SK-N-SH (cell line): Measurements from ENCODE around the gene AFF3. TPM values are rescaled to one million over a fixed set of nuclear protein-coding genes. Genes with fewer than 3 reads are reported as not detected.

Experiments used
- CTCF ChIA-PET: fragments of 300-600, 350-600 bp; formaldehyde crosslinking; extraction: SDS; loops from one replicate; lab custom pipeline; 2021; lab: Yijun Ruan, JAX
- POLR2A ChIA-PET: fragments of 350-600 bp; sonication (Branson Sonifier 250); formaldehyde crosslinking; extraction: SDS; loops from one replicate; lab custom pipeline; 2020; ENCODE audit warnings: antibody characterized with exemption, inconsistent platforms; lab: Yijun Ruan, JAX
- DNase-seq: peaks from one replicate; pipeline ENCODE4 v3.0.0; 2012
- H2AFZ ChIP-seq: fragments of 200-600 bp; sonication (generic); 2 replicates; pipeline ENCODE4 v1.8.1; 2016; ENCODE audit warnings: antibody characterized with exemption, mild to moderate bottlenecking, low read depth
- H3F3A ChIP-seq: fragments of 200-600 bp; sonication (generic); replicated peaks from 2 replicates; pipeline ENCODE3; 2016; ENCODE audit warnings: antibody characterized with exemption, mild to moderate bottlenecking; ENCODE audit not compliant: insufficient read depth
- H3K27ac ChIP-seq, 2 experiments: fragments of 200-500 bp in 1 of 2; fragments of 200-600 bp in 1 of 2; sonication (Bioruptor generic) in 1 of 2; sonication (generic), shearing (Covaris generic) in 1 of 2; 2 replicates each; pipeline versions ENCODE4 v1.5.1 to v1.6.1; 2014 to 2016; ENCODE audit warnings: low read depth in 2 of 2, inconsistent platforms in 1 of 2, low read length in 1 of 2, mild to moderate bottlenecking in 1 of 2, mixed read lengths in 1 of 2
- H3K27me3 ChIP-seq: fragments of 200-600 bp; sonication (generic), shearing (Covaris generic); 2 replicates; pipeline ENCODE4 v1.6.1; 2016; ENCODE audit warnings: mixed run types; ENCODE audit not compliant: insufficient read depth
- H3K36me3 ChIP-seq, 2 experiments: fragments of 200-500 bp in 1 of 2; fragments of 200-600 bp in 1 of 2; sonication (Bioruptor generic) in 1 of 2; sonication (generic) in 1 of 2; replicated peaks in 1 of 2; 2 replicates each; pipeline versions ENCODE3 to v1.5.1; 2014 to 2016; ENCODE audit warnings: low read length in 1 of 2, mild to moderate bottlenecking in 1 of 2; ENCODE audit not compliant: insufficient read depth in 2 of 2, control insufficient read depth in 1 of 2
- H3K4me1 ChIP-seq, 2 experiments: fragments of 200-500 bp in 1 of 2; fragments of 200-600 bp in 1 of 2; sonication (Bioruptor generic) in 1 of 2; sonication (generic), shearing (Covaris generic) in 1 of 2; 2 replicates each; pipeline versions ENCODE4 v1.5.1 to v1.6.1; 2014 to 2016; ENCODE audit warnings: low read depth in 1 of 2, low read length in 1 of 2, mixed run types in 1 of 2; ENCODE audit not compliant: insufficient read depth in 2 of 2, control insufficient read depth in 1 of 2
- H3K4me2 ChIP-seq: fragments of 200-600 bp; sonication (generic), shearing (Covaris generic); 2 replicates; pipeline ENCODE4 v1.6.1; 2017; ENCODE audit warnings: mixed run types
- H3K4me3 ChIP-seq, 2 experiments: fragments of 200-500 bp in 1 of 2; fragments of 200-600 bp in 1 of 2; sonication (Bioruptor generic) in 1 of 2; sonication (generic), shearing (Covaris generic) in 1 of 2; 2 replicates each; pipeline versions ENCODE4 v1.5.1 to v1.8.1; 2014 to 2016; ENCODE audit warnings: low read depth in 2 of 2, inconsistent platforms in 1 of 2, low read length in 1 of 2, mild to moderate bottlenecking in 1 of 2, mixed read lengths in 1 of 2, moderate library complexity in 1 of 2
- H3K79me2 ChIP-seq: fragments of 200-600 bp; sonication (generic); 2 replicates; pipeline ENCODE4 v1.8.1; 2017; ENCODE audit warnings: mild to moderate bottlenecking; ENCODE audit not compliant: insufficient read depth
- H3K9ac ChIP-seq: fragments of 200-600 bp; sonication (generic); 2 replicates; pipeline ENCODE4 v1.6.1; 2017; ENCODE audit warnings: mixed run types
- H3K9me2 ChIP-seq: fragments of 200-600 bp; sonication (generic); 2 replicates; pipeline ENCODE4 v1.6.1; 2017; ENCODE audit warnings: mixed run types
- H3K9me3 ChIP-seq: fragments of 200-600 bp; sonication (generic); 2 replicates; pipeline ENCODE4 v1.6.1; 2017; ENCODE audit warnings: mixed run types, mild to moderate bottlenecking, moderate library complexity
- H4K20me1 ChIP-seq: fragments of 200-600 bp; sonication (generic); 2 replicates; pipeline ENCODE4 v1.6.1; 2017; ENCODE audit warnings: mild to moderate bottlenecking, mixed run types; ENCODE audit not compliant: insufficient read depth
- EP300 ChIP-seq, 2 experiments: IDR thresholded peaks; 2 replicates each; pipeline versions ENCODE4 v1.4.0 to v1.6.1; 2012; ENCODE audit warnings: borderline replicate concordance in 1 of 2, low read depth in 1 of 2, low read length in 1 of 2
- FOSL2 ChIP-seq: IDR thresholded peaks from 2 replicates; pipeline ENCODE4 v1.4.0; 2012; ENCODE audit warnings: low read depth, mild to moderate bottlenecking, moderate library complexity, borderline replicate concordance
- GABPA ChIP-seq: IDR thresholded peaks from 2 replicates; pipeline ENCODE4 v1.4.0; 2012; ENCODE audit warnings: low read depth, mild to moderate bottlenecking
- GATA2 ChIP-seq: sonication (generic); formaldehyde crosslinking; IDR thresholded peaks from 2 replicates; pipeline ENCODE4 v1.5.0; 2020; ENCODE audit warnings: mild to moderate bottlenecking, missing genetic modification reagents
- JUND ChIP-seq: IDR thresholded peaks from 2 replicates; pipeline ENCODE4 v1.4.0; 2012
- MXI1 ChIP-seq: IDR thresholded peaks from 2 replicates; pipeline ENCODE4 v1.6.1; 2012; ENCODE audit warnings: mild to moderate bottlenecking, low read depth, low read length, improper control_type of control experiment
- NFIC ChIP-seq: IDR thresholded peaks from 2 replicates; pipeline ENCODE4 v1.4.0; 2012; ENCODE audit warnings: borderline replicate concordance
- NRF1 ChIP-seq: IDR thresholded peaks from 2 replicates; pipeline ENCODE4 v1.6.1; 2012; ENCODE audit warnings: low read depth, mild to moderate bottlenecking, low read length
- POLR2AphosphoS5 ChIP-seq: IDR thresholded peaks from 2 replicates; pipeline ENCODE4 v1.6.1; 2012; ENCODE audit warnings: low read depth, low read length
- RAD21 ChIP-seq: IDR thresholded peaks from 2 replicates; pipeline ENCODE4 v1.6.1; 2012; ENCODE audit warnings: mild to moderate bottlenecking, low read length
- RCOR1 ChIP-seq: fragments of 150-350 bp; IDR thresholded peaks from 2 replicates; pipeline ENCODE4 v1.6.1; 2017; ENCODE audit warnings: antibody characterized with exemption, low read length
- RFX5 ChIP-seq: IDR thresholded peaks from 2 replicates; pipeline ENCODE4 v1.6.1; 2012; ENCODE audit warnings: mild to moderate bottlenecking, improper control_type of control experiment, low read length
- RXRA ChIP-seq: IDR thresholded peaks from 2 replicates; pipeline ENCODE4 v1.4.0; 2012; ENCODE audit warnings: low read depth, mild to moderate bottlenecking, borderline replicate concordance
- SMC3 ChIP-seq: IDR thresholded peaks from 2 replicates; pipeline ENCODE4 v1.6.1; 2012; ENCODE audit warnings: low read depth, low read length, improper control_type of control experiment
- WGBS: methylation state at CpG from one replicate; pipeline ENCODE4 v1.1.6; 2017; ENCODE audit warnings: low lambda C conversion rate; 5-methylcytosine and 5-hydroxymethylcytosine counted together
- polyA plus RNA-seq, 3 experiments: library from polyadenylated mRNA; depleted of rRNA; stranded (reverse); fragments of >200 nt; gene quantifications; 2 replicates each; pipeline ENCODE4 v1.2.3, GENCODE V29; 2012
- TF ChIP-seq, protein P1 (sequence below): IDR thresholded peaks from 2 replicates; pipeline ENCODE4 v1.4.0; 2012; ENCODE audit warnings: low read depth
- TF ChIP-seq, protein P2 (sequence below): fragments of 150-350 bp; IDR thresholded peaks from 2 replicates; pipeline ENCODE4 v1.6.1; 2016; ENCODE audit warnings: mild to moderate bottlenecking, low read depth, low read length
- TF ChIP-seq, protein P3 (sequence below): IDR thresholded peaks from 2 replicates; pipeline ENCODE4 v1.6.1; 2012; ENCODE audit warnings: mild to moderate bottlenecking, low read depth, low read length, moderate library complexity

Gene AFF3
- polyA plus RNA-seq, 1 of the 3 experiments (the other 2 are of a cell fraction): 0.36 TPM

DNA sequence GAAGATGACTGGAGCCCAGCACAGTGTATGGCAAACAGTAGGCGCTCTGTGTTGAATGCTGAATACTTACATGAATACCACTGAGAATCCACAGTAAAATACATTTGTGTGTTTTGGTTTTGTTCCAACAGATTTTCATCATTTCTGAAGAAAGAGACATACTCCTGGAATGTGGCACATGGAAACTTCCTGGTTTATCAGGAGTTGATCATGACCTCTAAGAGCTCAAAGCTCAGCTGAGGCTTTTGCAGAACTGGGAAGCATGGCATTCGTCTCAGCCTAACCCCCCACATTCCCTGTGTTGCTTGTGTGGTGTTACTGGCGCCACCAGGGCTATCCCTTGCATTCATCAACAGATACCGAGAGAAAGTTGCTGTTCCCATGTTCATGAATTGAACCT, 335.6 kb downstream of the AFF3 start (continued):
- TF ChIP-seq POLR2AphosphoS5: no peak
- no peak for TF ChIP-seq RCOR1
- TF ChIP-seq GABPA: no peak
- TF ChIP-seq, protein P1, sequence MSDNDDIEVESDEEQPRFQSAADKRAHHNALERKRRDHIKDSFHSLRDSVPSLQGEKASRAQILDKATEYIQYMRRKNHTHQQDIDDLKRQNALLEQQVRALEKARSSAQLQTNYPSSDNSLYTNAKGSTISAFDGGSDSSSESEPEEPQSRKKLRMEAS: peak; percentile 50; the same call in 1 of the 2 replicates
- TF ChIP-seq GATA2 (CRISPR knock-in tag): no peak
- TF ChIP-seq NFIC: peak; percentile 85

DNA sequence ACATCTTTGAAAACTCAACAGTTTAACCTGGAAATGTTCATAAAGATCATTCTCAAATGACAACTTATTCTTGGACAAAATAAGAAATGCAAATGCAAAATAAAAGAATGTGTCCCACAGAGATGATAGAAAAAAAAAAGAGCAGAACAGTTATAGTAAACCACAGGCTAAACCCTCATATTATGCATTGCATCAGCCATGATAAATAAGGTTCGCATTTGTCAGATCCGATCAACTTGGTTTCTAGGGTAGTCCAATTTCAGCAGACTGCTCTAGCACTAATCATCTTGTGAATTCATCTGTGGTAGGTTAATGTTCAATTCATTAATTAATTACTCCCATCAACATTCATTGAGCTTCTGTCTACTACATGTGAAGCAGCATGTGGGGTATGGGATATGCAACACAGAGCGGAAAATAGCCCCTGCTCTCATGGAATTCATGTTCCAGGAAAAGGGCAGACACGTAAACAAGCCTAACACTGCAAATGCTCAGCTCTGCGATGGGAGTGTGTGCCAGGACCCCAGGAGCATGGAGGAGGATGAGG, 336.4 kb downstream of the AFF3 start:
- no peak overlapping the region for H3K4me3 ChIP-seq
- H2AFZ ChIP-seq: no peak overlapping the region
- H3K4me2 ChIP-seq: no peak overlapping the region
- WGBS: 94% methylated on average over 4 of the region's 5 CpGs
- ChIA-PET POLR2A (no interaction called here), CTCF (no interaction called here)
- H3K27me3 ChIP-seq: no peaks in the 10 kb centered on the region
- no peak overlapping the region for H3K27ac ChIP-seq
- no peak overlapping the region for H3K9ac ChIP-seq
- H3K9me2 ChIP-seq: no peaks in the 10 kb centered on the region
- H4K20me1 ChIP-seq: no peaks in the 10 kb centered on the region
- DNase-seq: no peak
- peaks cover 9% of the 10 kb centered on the region for H3F3A ChIP-seq
- no peak for TF ChIP-seq GATA2 (CRISPR knock-in tag)
- TF ChIP-seq, protein P2, sequence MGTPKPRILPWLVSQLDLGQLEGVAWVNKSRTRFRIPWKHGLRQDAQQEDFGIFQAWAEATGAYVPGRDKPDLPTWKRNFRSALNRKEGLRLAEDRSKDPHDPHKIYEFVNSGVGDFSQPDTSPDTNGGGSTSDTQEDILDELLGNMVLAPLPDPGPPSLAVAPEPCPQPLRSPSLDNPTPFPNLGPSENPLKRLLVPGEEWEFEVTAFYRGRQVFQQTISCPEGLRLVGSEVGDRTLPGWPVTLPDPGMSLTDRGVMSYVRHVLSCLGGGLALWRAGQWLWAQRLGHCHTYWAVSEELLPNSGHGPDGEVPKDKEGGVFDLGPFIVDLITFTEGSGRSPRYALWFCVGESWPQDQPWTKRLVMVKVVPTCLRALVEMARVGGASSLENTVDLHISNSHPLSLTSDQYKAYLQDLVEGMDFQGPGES: no peak
- no peak for TF ChIP-seq RAD21
- TF ChIP-seq FOSL2: no peak
- TF ChIP-seq RXRA: no peak
- no peak for TF ChIP-seq NRF1
- TF ChIP-seq NFIC: no peak
- TF ChIP-seq, protein P1: no peak
- TF ChIP-seq, protein P3, sequence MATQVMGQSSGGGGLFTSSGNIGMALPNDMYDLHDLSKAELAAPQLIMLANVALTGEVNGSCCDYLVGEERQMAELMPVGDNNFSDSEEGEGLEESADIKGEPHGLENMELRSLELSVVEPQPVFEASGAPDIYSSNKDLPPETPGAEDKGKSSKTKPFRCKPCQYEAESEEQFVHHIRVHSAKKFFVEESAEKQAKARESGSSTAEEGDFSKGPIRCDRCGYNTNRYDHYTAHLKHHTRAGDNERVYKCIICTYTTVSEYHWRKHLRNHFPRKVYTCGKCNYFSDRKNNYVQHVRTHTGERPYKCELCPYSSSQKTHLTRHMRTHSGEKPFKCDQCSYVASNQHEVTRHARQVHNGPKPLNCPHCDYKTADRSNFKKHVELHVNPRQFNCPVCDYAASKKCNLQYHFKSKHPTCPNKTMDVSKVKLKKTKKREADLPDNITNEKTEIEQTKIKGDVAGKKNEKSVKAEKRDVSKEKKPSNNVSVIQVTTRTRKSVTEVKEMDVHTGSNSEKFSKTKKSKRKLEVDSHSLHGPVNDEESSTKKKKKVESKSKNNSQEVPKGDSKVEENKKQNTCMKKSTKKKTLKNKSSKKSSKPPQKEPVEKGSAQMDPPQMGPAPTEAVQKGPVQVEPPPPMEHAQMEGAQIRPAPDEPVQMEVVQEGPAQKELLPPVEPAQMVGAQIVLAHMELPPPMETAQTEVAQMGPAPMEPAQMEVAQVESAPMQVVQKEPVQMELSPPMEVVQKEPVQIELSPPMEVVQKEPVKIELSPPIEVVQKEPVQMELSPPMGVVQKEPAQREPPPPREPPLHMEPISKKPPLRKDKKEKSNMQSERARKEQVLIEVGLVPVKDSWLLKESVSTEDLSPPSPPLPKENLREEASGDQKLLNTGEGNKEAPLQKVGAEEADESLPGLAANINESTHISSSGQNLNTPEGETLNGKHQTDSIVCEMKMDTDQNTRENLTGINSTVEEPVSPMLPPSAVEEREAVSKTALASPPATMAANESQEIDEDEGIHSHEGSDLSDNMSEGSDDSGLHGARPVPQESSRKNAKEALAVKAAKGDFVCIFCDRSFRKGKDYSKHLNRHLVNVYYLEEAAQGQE: no peak
- no peak for TF ChIP-seq SMC3
- no peak for TF ChIP-seq EP300 (IDR thresholded peaks at IDR 0.05; ENCODE audit: borderline replicate concordance in 1 of 2, low read depth in 1 of 2, low read length in 1 of 2)
- no peak for TF ChIP-seq MXI1
- no peak for TF ChIP-seq JUND
- no peak for TF ChIP-seq RFX5
- H3K36me3 ChIP-seq: no peaks in the 10 kb centered on the region
- no peaks in the 10 kb centered on the region for H3K79me2 ChIP-seq
- H3K4me1 ChIP-seq: peaks cover 0 to 19% of the 10 kb centered on the region in 2 experiments; a peak in 1 of 4 replicates
- no peaks in the 10 kb centered on the region for H3K9me3 ChIP-seq
